K562 (cell line): ENCODE results near the gene CBY3. TPM values are rescaled to one million over a fixed set of nuclear protein-coding genes. Genes with fewer than 3 reads are reported as not detected.

Source experiments
- AFF4 ChIP-seq: sonication (generic); formaldehyde crosslinking; IDR thresholded peaks from 2 replicates; pipeline ENCODE4 v1.8.0; 2023; ENCODE audit warnings: mild to moderate bottlenecking, missing genetic modification reagents
- CHD4 ChIP-seq: fragments of 200-600 bp; sonication (generic); IDR thresholded peaks from 3 replicates; pipeline ENCODE4 v1.6.1; 2012; ENCODE audit warnings: low read depth, mild to moderate bottlenecking, mixed read lengths, low read length, inconsistent platforms; ENCODE audit not compliant: insufficient read depth, insufficient replicate concordance, poor library complexity, severe bottlenecking
- CREM ChIP-seq: IDR thresholded peaks from 2 replicates; pipeline ENCODE4 v1.6.1; 2014; ENCODE audit warnings: antibody characterized with exemption, low read depth
- CTBP1 ChIP-seq: fragments of 450-650 bp; IDR thresholded peaks from 2 replicates; pipeline ENCODE4 v1.6.1; 2016; ENCODE audit warnings: borderline replicate concordance
- E2F8 ChIP-seq: fragments of 450-650 bp; IDR thresholded peaks from 2 replicates; pipeline ENCODE4 v1.7.1; 2018; ENCODE audit warnings: mild to moderate bottlenecking, low read depth; ENCODE audit not compliant: partially characterized antibody
- EZH2 ChIP-seq: IDR thresholded peaks from 2 replicates; pipeline ENCODE4 v1.6.1; 2012; ENCODE audit warnings: low read depth, mild to moderate bottlenecking, inconsistent platforms, low read length, borderline replicate concordance
- FUS ChIP-seq: fragments of 200-400 bp; formaldehyde crosslinking; optimal IDR thresholded peaks from 2 replicates; pipeline ENCODE3; 2017; ENCODE audit warnings: low read depth, low read length
- HCFC1 ChIP-seq: IDR thresholded peaks from 2 replicates; pipeline ENCODE4 v1.6.1; 2012; ENCODE audit warnings: low read depth, low read length, improper control_type of control experiment
- KDM1A ChIP-seq, 2 experiments: fragments of 450-650 bp; IDR thresholded peaks; 2 replicates each; pipeline ENCODE4 v1.6.1; 2016; ENCODE audit warnings: mild to moderate bottlenecking in 2 of 2
- LEF1 ChIP-seq: fragments of 450-650 bp; IDR thresholded peaks from 2 replicates; pipeline ENCODE4 v1.6.1; 2016; ENCODE audit warnings: mild to moderate bottlenecking
- POLR2H ChIP-seq: IDR thresholded peaks from 2 replicates; pipeline ENCODE4 v1.6.1; 2016; ENCODE audit warnings: missing genetic modification characterization, low read depth, mild to moderate bottlenecking, control low read depth, missing compliant biosample characterization, moderate library complexity
- RNF2 ChIP-seq: sonication (generic); IDR thresholded peaks from 2 replicates; pipeline ENCODE4 v1.6.1; 2016
- SIRT6 ChIP-seq: IDR thresholded peaks from one replicate; pipeline ENCODE4 v1.6.1; 2012; ENCODE audit warnings: low read depth, mild to moderate bottlenecking, control low read depth, inconsistent platforms, low read length, moderate library complexity
- SNRNP70 ChIP-seq: fragments of 200-400 bp; formaldehyde crosslinking; optimal IDR thresholded peaks from 2 replicates; pipeline ENCODE3; 2017; ENCODE audit warnings: low read depth, low read length
- SRSF1 ChIP-seq: fragments of 200-400 bp; formaldehyde crosslinking; IDR thresholded peaks from 2 replicates; pipeline ENCODE4 v1.6.1; 2017; ENCODE audit warnings: mild to moderate bottlenecking, low read depth, low read length, moderate library complexity
- XRCC4 ChIP-seq: IDR thresholded peaks from one replicate; pipeline ENCODE4 v1.6.1; 2011; ENCODE audit not compliant: insufficient read depth, insufficient read length; ENCODE audit errors: extremely low read depth
- ZNF408 ChIP-seq: fragments of 250-450 bp; sonication (Bioruptor Pico); IDR thresholded peaks from 2 replicates; pipeline ENCODE4 v1.4.0; 2020; ENCODE audit warnings: low read depth, mild to moderate bottlenecking, moderate library complexity
- ZZZ3 ChIP-seq: fragments of 450-650 bp; IDR thresholded peaks from 2 replicates; pipeline ENCODE4 v1.6.1; 2016; ENCODE audit warnings: antibody characterized with exemption, mild to moderate bottlenecking, moderate library complexity
- polyA plus RNA-seq, 8 experiments: library from polyadenylated mRNA; depleted of rRNA in 4 of 8; stranded (reverse) in 5 of 8; unstranded in 3 of 8; fragments of >200 nt; fragmentation: Nextera tagmentation in 2 of 8; fragmentation: Illumina TruSeq in 1 of 8; extraction: Ambion mirVana in 2 of 8; extraction: Trizol in 1 of 8; gene quantifications; 2 replicates each; pipeline versions ENCODE4 v1.2.1 to v1.2.3, GENCODE V29; 2011 to 2014; ENCODE audit warnings: inconsistent platforms in 1 of 8, missing spikeins in 1 of 8
- total RNA-seq, 7 experiments: library from RNA; depleted of rRNA in 6 of 7; stranded (reverse); fragments of >200 nt in 6 of 7; fragmentation: Illumina TruSeq in 2 of 7; extraction: Trizol in 2 of 7; gene quantifications; 2 replicates each; pipeline versions ENCODE4 v1.2.1 to v1.2.3, GENCODE V29; 2011 to 2021; ENCODE audit warnings: low replicate concordance in 1 of 7
- TF ChIP-seq, protein P1 (sequence below): IDR thresholded peaks from 2 replicates; pipeline ENCODE4 v1.6.1; 2011; ENCODE audit not compliant: insufficient read length; ENCODE audit errors: extremely low read depth

Gene CBY3
- total and polyA plus RNA-seq, 9 of the 15 experiments (the other 6 are each of a cell fraction or from before 2014, with no cell fraction given) = not detected

- TF ChIP-seq AFF4 (peak; percentile 13; the same call in 1 of the 2 replicates), SRSF1 (no peak), CREM (peak; percentile 89), ZNF408 (CRISPR knock-in tag) (no peak), HCFC1 (peak; percentile 12; the same call in 1 of the 2 replicates), CHD4 (no peak), SIRT6 (no peak), EZH2 (no peak), ZZZ3 (no peak), SNRNP70 (no peak), RNF2 (peak; percentile 18; the same call in 1 of the 2 replicates), KDM1A (IDR thresholded peaks at IDR 0.05) (no peak), FUS (no peak), LEF1 (0 out of 2 replicates have a peak, but pooled peaks have one; percentile 31), E2F8 (peak; percentile 70), POLR2H (tag) (peak; percentile 88), XRCC4 (no peak), CTBP1 (peak; percentile 76)
- TF ChIP-seq, protein P1, sequence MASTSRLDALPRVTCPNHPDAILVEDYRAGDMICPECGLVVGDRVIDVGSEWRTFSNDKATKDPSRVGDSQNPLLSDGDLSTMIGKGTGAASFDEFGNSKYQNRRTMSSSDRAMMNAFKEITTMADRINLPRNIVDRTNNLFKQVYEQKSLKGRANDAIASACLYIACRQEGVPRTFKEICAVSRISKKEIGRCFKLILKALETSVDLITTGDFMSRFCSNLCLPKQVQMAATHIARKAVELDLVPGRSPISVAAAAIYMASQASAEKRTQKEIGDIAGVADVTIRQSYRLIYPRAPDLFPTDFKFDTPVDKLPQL = no peak
These were observed 17.4 kb upstream of the CBY3 start (continued) for GRCh38 chr5:179697993-179698934.
